GM18951 (cell line): ENCODE results near the gene PAK2.
"Not testable (repeated sequence)": the region's sequence is repeated elsewhere in the genome, so short reads cannot be mapped to it uniquely, and the experiment has no call there.

Experiments
- POLR2A ChIP-seq: IDR thresholded peaks from 4 replicates; pipeline ENCODE4 v1.6.1; 2011; ENCODE audit warnings: mild to moderate bottlenecking; ENCODE audit not compliant: insufficient read length, insufficient read depth; ENCODE audit errors: extremely low read depth
- in situ Hi-C: fragments of 300-500 bp; cut with MboI; formaldehyde crosslinking; loops from one replicate; pipeline ENCODE4 v1.12.0; 2022; ENCODE audit warnings: low sequenced_read_pairs, mixed read lengths, inconsistent platforms; ENCODE audit not compliant: unreplicated experiment

The PAK2 gene

GRCh38 chr3:196812853-196813252 is 73.2 kb downstream of the PAK2 start:
- in situ Hi-C loops: no loop called here
- TF ChIP-seq POLR2A: no peak

DNA sequence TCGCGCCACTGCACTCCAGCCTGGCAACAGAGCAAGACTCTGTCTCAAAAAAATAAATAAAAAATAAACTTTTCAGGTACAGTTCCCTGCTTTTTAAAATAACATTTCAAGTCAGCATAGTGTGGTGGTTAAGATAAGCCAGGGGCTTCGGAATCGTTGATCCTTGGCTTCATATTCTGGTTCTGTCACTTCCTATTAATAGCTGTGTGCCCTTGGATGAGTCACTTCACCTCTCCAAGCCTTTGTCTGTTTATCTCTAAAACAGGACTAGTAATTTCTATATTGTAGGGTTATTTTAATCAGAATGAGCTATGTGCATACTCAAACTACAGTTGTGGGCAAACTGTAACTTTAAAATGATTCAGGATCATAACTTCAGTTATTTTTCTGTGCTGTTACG is 74.2 kb downstream of the PAK2 start:
- in situ Hi-C loops: no loop called here
- no peak for TF ChIP-seq POLR2A

GRCh38 chr3:196821806-196822355 is 82.2 kb downstream of the PAK2 start:
- in situ Hi-C loops: no loop called here
- TF ChIP-seq POLR2A: no peak

GRCh38 chr3:196829651-196830050 is 90.0 kb downstream of the PAK2 start:
- in situ Hi-C loops: not testable (repeated sequence)

DNA sequence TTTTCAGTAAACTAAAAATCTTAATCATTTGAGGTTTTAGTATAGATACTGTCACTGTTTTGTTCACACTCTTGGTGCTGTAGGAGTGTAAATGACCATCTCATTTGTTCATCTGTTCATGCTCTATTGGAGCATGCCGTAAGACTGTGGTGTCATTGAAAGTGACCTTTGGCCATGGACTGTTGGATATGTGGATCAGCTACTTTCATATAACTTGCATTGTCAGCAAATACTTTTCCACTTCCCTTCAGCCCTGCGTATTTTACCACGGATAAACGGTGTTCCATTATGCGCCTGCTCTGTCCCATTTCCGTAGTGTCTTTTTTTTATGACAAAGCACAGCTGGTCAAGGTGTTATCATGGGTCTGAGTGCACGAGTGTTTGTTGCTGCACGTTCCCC is 95.4 kb downstream of the PAK2 start:
- in situ Hi-C loops: no loop called here
- no peak for TF ChIP-seq POLR2A

GRCh38 chr3:196836626-196837025 is 97.0 kb downstream of the PAK2 start:
- in situ Hi-C loops: not testable (repeated sequence)

DNA sequence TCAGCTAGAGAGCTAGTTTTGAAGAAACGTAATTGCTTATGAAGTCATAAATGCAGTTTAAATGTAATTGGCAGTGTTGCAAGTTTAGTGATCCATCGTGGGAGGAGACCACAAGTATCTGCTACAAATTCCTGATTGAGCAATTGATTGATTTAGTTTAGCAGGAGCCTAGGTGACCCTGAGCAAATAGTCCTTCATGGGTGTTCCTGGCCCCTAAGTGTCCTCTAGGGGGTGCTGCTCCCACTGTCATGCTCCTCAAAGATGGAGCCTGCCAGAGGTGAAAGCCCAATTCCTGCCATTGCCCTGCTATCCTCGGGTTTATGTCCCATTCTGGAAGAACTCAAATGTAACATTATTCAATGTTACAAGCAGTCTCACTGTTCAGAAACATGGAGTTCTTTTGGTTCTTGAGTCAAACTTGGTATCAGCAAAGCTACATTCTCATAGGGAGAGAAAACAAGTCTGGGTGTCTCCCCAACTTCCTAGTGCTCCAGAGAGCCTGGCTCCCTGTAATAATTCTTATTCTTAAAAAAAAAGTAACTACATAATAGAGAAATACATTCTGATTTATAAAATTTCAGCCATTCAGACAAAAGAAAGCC is 98.3 kb downstream of the PAK2 start:
- TF ChIP-seq POLR2A: no peak
- in situ Hi-C loops: no loop called here

GRCh38 chr3:196839351-196839750 is 99.7 kb downstream of the PAK2 start:
- in situ Hi-C loops: not testable (repeated sequence)

DNA sequence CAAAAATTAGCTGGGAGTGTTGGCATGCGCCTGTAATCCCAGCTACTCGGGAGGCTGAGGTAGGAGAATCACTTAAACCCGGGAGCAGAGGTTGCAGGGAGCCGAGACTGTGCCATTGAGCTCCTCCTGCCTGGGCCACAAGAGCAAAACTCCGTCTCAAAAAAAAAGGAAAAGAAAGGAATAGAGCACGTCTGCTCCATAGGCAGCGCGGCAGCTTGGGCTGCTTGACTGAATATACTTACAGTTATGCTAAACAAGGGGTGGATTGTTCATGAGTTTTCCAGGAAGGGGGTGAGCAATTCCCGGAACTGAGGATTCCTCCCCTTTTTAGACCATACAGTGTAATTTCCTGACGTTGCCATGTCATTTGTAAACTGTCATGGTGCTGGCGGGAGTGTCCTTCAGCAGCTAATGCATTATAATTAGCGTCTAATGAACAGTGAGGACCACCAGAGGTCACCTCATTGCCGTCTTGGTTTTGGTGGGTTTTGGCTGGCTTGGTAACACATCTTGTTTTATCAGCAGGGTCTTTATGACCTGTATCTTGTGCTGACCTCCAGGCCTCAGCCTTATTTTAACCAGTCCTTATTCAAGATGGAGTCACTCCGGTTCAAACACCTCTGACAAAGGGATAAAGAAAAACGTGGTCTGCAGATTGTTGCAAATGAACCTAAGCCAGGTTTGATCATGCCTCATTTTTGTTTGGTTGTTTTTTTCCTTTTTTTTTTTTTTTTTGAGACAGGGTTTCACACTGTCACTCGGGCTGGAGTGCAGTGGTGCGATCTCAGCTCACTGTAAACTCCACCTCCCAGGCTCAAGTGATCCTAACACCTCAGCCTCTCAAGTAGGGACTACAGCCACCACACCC is 103.1 kb downstream of the PAK2 start:
- no peak for TF ChIP-seq POLR2A

GRCh38 chr3:196843435-196844110 is 103.9 kb downstream of the PAK2 start:
- in situ Hi-C loops: loop anchor here (10.0 kb wide), 1 partner anchor 91 kb away; no protein-coding TSS in a partner anchor
- no peak for TF ChIP-seq POLR2A

More for the DNA sequence above, 103.1 kb downstream of the PAK2 start:
- in situ Hi-C loops: loop anchor here (10.0 kb wide), 1 partner anchor 92 kb away; no protein-coding TSS in a partner anchor

- in situ Hi-C loops: loop anchor here (10.0 kb wide), 1 partner anchor 90 kb away; no protein-coding TSS in a partner anchor
Observed at GRCh38 chr3:196844235-196845219, 104.9 kb downstream of the PAK2 start.

DNA sequence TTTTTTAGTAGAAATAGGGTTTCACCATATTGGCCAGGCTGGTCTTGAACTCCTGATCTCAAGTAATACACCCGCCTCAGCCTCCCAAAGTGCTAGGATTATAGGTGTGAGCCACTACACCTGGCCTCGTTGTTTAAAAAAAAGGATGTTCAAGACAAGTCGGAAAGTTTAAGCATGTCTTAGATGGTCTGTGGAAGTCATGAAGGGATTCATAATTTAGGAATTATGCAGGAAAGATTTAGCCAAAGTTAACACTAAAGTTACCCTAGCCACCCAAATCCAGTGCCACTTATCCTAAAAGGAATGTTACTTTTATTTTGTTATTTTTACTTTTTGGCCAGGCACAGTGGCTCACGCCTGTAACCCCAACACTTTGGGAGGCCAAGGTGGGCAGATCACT is 108.7 kb downstream of the PAK2 start:
- in situ Hi-C loops: loop anchor here (10.0 kb wide), 1 partner anchor 86 kb away; no protein-coding TSS in a partner anchor

DNA sequence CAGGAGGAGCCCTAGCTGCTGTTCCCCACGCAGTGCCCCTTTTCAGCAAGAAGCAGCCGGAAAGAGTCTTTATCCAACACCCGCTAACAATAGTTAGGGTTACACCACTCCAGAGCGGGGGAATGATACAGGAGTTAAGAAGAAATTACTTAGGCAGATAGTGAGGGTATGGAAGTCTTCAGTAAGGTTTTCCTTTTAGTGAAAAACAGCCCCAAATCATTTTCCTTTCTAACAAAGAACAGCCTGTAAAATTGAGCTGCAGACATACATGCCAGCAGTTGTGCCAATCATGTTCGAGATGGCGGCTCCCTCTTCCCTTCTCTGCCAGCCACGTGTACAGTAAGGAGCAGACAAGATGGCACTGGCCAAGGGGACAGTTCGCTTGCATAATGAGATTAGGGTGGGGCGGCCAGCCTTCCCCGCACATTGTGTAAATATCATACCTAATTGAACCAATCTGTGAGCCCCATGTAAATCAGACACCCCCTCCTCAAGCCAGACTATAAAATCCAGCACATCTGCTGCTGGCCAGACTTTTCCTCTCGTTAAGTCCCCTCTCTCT is 109.6 kb downstream of the PAK2 start:
- TF ChIP-seq POLR2A: no peak
- in situ Hi-C loops: loop anchor here (10.0 kb wide), 1 partner anchor 86 kb away; no protein-coding TSS in a partner anchor

GRCh38 chr3:196863000-196863399 is 123.3 kb downstream of the PAK2 start:
- in situ Hi-C loops: not testable (repeated sequence)
